ENCODE data around the gene SOCS2. TPM values are rescaled to one million over a fixed set of nuclear protein-coding genes. Genes with fewer than 3 reads are reported as not detected.
A peak's percentile ranks its signal among the peaks of the same experiment; 100 is the strongest.

The SOCS2 gene
- total and polyA plus RNA-seq, 10 of the 15 experiments (the other 5 are each of a cell fraction or from before 2014, with no cell fraction given) = 2.6 to 12.0 (median 7.2) TPM

DNA sequence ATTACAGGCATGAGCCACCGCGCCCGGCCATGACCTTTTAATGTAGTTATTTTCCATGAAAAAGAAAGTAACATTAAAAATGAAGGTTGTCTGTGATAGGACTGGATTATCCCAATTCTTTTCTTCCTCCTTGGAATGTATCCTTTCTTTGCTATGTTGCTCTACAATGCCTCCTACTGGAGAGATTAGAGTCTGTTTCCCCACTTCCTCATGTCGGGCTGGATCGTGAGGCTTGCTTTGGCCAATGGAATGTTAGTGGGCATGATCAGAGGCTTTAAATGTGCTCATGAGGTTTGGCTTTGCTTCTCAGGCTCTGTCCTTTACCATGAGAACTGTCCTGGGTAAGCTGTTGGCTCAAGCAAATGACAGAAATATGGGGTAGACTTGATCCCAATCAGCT is 34.7 kb upstream of the SOCS2 start:
- Histone ChIP-seq H4K20me1 (ENCODE audit: control insufficient read depth, insufficient read depth) (no peaks in the 10 kb centered on the region), H3K9ac (ENCODE audit: control insufficient read depth, insufficient read depth, low read length) (no peak overlapping the region), H2AFZ (ENCODE audit: control insufficient read depth, low read depth, low read length) (no peak overlapping the region), H3K4me1 (ENCODE audit: control insufficient read depth, insufficient read depth, low read length) (peaks cover 10% of the 10 kb centered on the region), H3K4me3 (no peak overlapping the region), H3K4me2 (ENCODE audit: control insufficient read depth, insufficient read depth) (no peak overlapping the region), H3K9me3 (replicated peaks; ENCODE audit: control insufficient read depth, insufficient read depth, low read length) (no peaks in the 10 kb centered on the region; the same call in 2 of the 3 replicates), H3K27ac (ENCODE audit: control insufficient read depth, insufficient read depth) (no peak overlapping the region), H3K27me3 (replicated peaks in 1 of 2; ENCODE audit: control insufficient read depth in 2 of 2, insufficient read depth in 2 of 2, low read length in 1 of 2) (no peaks in the 10 kb centered on the region), H3K79me2 (ENCODE audit: control insufficient read depth, insufficient read depth, low read length) (no peaks in the 10 kb centered on the region), H3K36me3 (ENCODE audit: control insufficient read depth in 2 of 2, insufficient read depth in 2 of 2, low read length in 1 of 2) (no peaks in the 10 kb centered on the region)
- FAIRE-seq = no peak
- WGBS (ENCODE audit: insufficient coverage, insufficient replicate concordance, low lambda C conversion rate, missing lambda C conversion rate) = 98% methylated on average over 5 of the region's 5 CpGs
- no peak for DNase-seq (ENCODE audit: low read depth, low spot score)
- BruUV-seq (replicated peaks) = no TSS peak
- RAD21 ChIA-PET (ENCODE audit: unreplicated experiment) = interaction anchor here (3.4 kb wide), 1 partner anchor 564 kb away, joined by 12 read pairs; no protein-coding TSS in a partner anchor
- TF ChIP-seq, protein P1, sequence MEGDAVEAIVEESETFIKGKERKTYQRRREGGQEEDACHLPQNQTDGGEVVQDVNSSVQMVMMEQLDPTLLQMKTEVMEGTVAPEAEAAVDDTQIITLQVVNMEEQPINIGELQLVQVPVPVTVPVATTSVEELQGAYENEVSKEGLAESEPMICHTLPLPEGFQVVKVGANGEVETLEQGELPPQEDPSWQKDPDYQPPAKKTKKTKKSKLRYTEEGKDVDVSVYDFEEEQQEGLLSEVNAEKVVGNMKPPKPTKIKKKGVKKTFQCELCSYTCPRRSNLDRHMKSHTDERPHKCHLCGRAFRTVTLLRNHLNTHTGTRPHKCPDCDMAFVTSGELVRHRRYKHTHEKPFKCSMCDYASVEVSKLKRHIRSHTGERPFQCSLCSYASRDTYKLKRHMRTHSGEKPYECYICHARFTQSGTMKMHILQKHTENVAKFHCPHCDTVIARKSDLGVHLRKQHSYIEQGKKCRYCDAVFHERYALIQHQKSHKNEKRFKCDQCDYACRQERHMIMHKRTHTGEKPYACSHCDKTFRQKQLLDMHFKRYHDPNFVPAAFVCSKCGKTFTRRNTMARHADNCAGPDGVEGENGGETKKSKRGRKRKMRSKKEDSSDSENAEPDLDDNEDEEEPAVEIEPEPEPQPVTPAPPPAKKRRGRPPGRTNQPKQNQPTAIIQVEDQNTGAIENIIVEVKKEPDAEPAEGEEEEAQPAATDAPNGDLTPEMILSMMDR (IDR thresholded peaks at IDR 0.05 in 2 of 3, conservative IDR thresholded peaks at IDR 0.05 in 1 of 3; ENCODE audit: control insufficient read depth in 2 of 3, extremely low read depth in 1 of 3, insufficient read depth in 1 of 3, low read depth in 3 of 3, low read length in 3 of 3) = 0 out of 6 replicates have a peak, but pooled peaks of 1 of the 3 experiments have one; percentile 10
- TF ChIP-seq CREM (IDR thresholded peaks at IDR 0.05; ENCODE audit: low read depth) = no peak
- CTCF ChIA-PET = interaction anchor here (2.0 to 2.7 kb wide), 3 partner anchors 32 to 564 kb away, joined by 8 to 15 read pairs (median 9); no protein-coding TSS in a partner anchor
- in situ Hi-C loops (cut with MboI) = no loop called here
- POLR2A ChIA-PET = no interaction called here
- intact Hi-C loops (cut with micrococcal nuclease; ENCODE audit: unreplicated experiment) = no loop called here
- no peak for ATAC-seq
- SMC1A ChIA-PET (ENCODE audit: uncharacterized antibody, unreplicated experiment) = interaction anchor here (1.0 to 1.8 kb wide), 2 partner anchors 564 to 565 kb away, joined by 3 to 8 read pairs; no protein-coding TSS in a partner anchor

DNA sequence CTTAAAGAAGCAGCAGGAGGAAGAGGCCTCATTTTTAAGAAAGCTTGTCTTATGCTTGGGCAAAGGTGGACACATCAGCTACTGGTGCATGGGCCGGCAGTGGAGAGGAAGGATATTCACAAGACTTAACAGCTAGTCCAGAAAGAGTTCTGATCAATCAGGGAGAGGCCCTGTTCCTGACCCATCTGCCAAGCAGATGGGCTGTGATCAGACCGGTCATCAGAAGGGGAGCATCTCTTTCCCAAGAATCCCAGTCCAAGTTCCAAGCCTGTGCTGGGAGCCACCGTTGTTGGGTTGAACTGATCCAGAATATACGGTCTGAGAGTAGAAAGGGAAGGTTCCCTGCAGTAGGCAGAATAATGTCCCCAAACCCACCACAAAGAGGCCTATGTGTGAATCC is 32.7 kb upstream of the SOCS2 start:
- Histone ChIP-seq H2AFZ (ENCODE audit: control insufficient read depth, low read depth, low read length) (no peak overlapping the region), H3K4me1 (ENCODE audit: control insufficient read depth, insufficient read depth, low read length) (peaks cover 10% of the 10 kb centered on the region), H3K4me2 (ENCODE audit: control insufficient read depth, insufficient read depth) (no peak overlapping the region), H3K4me3 (no peak overlapping the region), H3K79me2 (ENCODE audit: control insufficient read depth, insufficient read depth, low read length) (no peaks in the 10 kb centered on the region), H3K27me3 (replicated peaks in 1 of 2; ENCODE audit: control insufficient read depth in 2 of 2, insufficient read depth in 2 of 2, low read length in 1 of 2) (no peaks in the 10 kb centered on the region), H3K9me3 (replicated peaks; ENCODE audit: control insufficient read depth, insufficient read depth, low read length) (no peaks in the 10 kb centered on the region; the same call in 2 of the 3 replicates), H3K27ac (ENCODE audit: control insufficient read depth, insufficient read depth) (no peak overlapping the region), H4K20me1 (ENCODE audit: control insufficient read depth, insufficient read depth) (no peaks in the 10 kb centered on the region), H3K36me3 (ENCODE audit: control insufficient read depth in 2 of 2, insufficient read depth in 2 of 2, low read length in 1 of 2) (no peaks in the 10 kb centered on the region), H3K9ac (ENCODE audit: control insufficient read depth, insufficient read depth, low read length) (no peak overlapping the region)
- ChIA-PET POLR2A (interaction anchor here (0.6 kb wide), 1 partner anchor 674 kb away, joined by 3 read pairs; no protein-coding TSS in a partner anchor), RAD21 (ENCODE audit: unreplicated experiment) (interaction anchor here (0.6 to 2.0 kb wide), 2 partner anchors 399 to 562 kb away, joined by 6 read pairs; no protein-coding TSS in a partner anchor), SMC1A (ENCODE audit: uncharacterized antibody, unreplicated experiment) (interaction anchor here (0.7 kb wide), 1 partner anchor 176 kb away, joined by 3 read pairs; no protein-coding TSS in a partner anchor), CTCF (interaction anchor here (1.2 to 2.8 kb wide), 3 partner anchors 37 to 562 kb away, joined by 3 to 10 read pairs (median 5); no protein-coding TSS in a partner anchor)
- FAIRE-seq (no peak), ATAC-seq (no peak), DNase-seq (ENCODE audit: low read depth, low spot score) (no peak)
- 97% methylated on average over 4 of the region's 4 CpGs for WGBS (ENCODE audit: insufficient coverage, insufficient replicate concordance, low lambda C conversion rate, missing lambda C conversion rate)
- in situ Hi-C loops (cut with MboI) (no loop called here), intact Hi-C loops (cut with micrococcal nuclease; ENCODE audit: unreplicated experiment) (no loop called here)
- BruUV-seq (replicated peaks) = no TSS peak
- no peak for TF ChIP-seq SREBF1 (IDR thresholded peaks at IDR 0.05; ENCODE audit: low read length)
- TF ChIP-seq HDGF (IDR thresholded peaks at IDR 0.05) = no peak
- no peak for TF ChIP-seq SIX5 (IDR thresholded peaks at IDR 0.05; ENCODE audit: low read depth, low read length, severe bottlenecking)
- no peak for TF ChIP-seq SMC3 (IDR thresholded peaks at IDR 0.05; ENCODE audit: borderline replicate concordance, low read length)
- TF ChIP-seq STAT1 (conservative IDR thresholded peaks at IDR 0.05) = no peak
- no peak for TF ChIP-seq SRF (IDR thresholded peaks at IDR 0.05; ENCODE audit: low read depth in 2 of 2, low read length in 2 of 2)
- no peak for TF ChIP-seq MYB (IDR thresholded peaks at IDR 0.05; ENCODE audit: borderline replicate concordance, low read depth, low read length)
- TF ChIP-seq DPF2 (IDR thresholded peaks at IDR 0.05) = no peak

Data from GM12878 (cell line).